SU-DHL-6 (cell line): ENCODE data around the gene ZNF283.

Experiments used
- CTCF ChIP-seq: fragments of 200-600 bp; sonication (generic); IDR thresholded peaks from one replicate; pipeline ENCODE4 v1.5.1; 2017; ENCODE audit warnings: antibody characterized with exemption, mild to moderate bottlenecking, low read length, moderate library complexity; ENCODE audit not compliant: insufficient read depth, poor library complexity, severe bottlenecking
- EZH2phosphoT487 ChIP-seq: fragments of 200-600 bp; sonication (generic), shearing (Covaris generic); conservative IDR thresholded peaks from 2 replicates; pipeline ENCODE4 v1.6.1; 2018; ENCODE audit warnings: mild to moderate bottlenecking, antibody characterized with exemption, low read length, moderate library complexity, mixed read lengths

DNA sequence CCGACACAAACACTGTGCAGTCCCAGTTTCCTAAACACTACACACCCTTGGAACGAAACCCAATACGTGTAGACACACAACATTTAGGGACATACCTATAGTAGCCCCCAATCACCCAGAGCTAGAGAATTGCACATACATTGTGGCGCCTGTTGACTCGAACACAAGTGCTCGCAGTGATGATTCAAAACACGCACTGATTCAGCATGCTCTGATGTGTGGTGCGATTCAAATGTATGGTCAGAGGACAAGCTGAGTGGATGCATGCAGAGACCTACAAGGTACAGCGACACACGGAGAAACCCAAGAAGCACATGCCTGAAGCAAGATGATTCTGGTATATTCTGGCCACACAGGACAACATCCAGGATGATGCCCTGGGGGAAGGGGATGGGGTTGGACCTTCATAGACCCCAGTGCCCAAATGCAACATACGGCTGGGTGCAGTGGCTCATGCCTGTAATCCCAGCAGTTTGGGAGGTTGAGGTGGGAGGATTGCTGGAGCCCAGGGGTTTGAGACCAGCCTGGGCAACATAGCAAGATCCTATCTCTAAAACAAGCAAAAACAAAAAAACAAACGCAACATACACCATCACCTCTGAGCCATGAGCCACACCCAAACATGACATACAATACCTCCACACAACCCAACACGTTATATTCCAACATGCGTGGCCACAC lies 45.4 kb upstream of the ZNF283 start:
- TF ChIP-seq CTCF (no peak), EZH2phosphoT487 (no peak)
